ENCODE measurements around the gene ACLY. TPM values are rescaled to one million over a fixed set of nuclear protein-coding genes. Genes with fewer than 3 reads are reported as not detected.

ACLY gene
- total and polyA plus RNA-seq, 2 of the 13 experiments (the other 11 are each of a cell fraction or from before 2014, with no cell fraction given) = 111 to 218 TPM

DNA sequence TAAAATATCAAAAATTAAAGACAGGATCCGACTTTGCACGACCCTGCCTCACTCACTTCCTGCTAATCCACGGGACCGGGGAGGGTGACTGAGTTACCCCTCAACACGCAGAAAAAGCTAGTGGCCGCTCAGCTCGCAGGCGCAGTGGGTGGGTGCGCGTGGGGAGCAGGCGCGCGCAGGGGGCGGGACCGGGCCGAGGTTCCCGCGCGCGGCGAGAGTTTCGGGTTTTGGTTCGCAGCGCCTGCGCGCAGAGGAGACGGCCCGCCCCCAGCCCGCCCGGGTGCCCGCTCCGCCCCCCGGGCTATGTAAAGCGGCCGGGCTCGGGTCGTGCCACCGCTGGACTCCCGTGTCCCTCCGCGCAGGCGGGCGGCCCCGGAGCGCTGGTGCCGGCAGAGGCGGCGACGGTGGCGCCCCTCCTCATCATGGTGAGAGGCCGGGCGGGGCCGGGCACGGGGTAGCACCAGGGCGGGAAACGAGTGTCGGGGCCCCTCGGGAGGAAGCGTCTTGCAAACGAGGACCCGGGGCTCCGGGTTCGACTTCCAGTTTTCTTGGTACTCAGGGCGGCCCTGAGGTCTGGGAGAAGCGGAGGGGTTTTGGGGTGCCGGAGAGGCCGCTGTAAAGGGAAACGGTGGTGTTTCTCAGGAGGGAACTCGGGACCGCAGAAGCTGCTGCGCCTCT is 47.9 kb upstream of the ACLY start, which contains the start of gene CNP (continued):
- peak; percentile 73 for TF ChIP-seq MED1 (CRISPR knock-in tag; IDR thresholded peaks at IDR 0.05)
- TF ChIP-seq, protein P1, sequence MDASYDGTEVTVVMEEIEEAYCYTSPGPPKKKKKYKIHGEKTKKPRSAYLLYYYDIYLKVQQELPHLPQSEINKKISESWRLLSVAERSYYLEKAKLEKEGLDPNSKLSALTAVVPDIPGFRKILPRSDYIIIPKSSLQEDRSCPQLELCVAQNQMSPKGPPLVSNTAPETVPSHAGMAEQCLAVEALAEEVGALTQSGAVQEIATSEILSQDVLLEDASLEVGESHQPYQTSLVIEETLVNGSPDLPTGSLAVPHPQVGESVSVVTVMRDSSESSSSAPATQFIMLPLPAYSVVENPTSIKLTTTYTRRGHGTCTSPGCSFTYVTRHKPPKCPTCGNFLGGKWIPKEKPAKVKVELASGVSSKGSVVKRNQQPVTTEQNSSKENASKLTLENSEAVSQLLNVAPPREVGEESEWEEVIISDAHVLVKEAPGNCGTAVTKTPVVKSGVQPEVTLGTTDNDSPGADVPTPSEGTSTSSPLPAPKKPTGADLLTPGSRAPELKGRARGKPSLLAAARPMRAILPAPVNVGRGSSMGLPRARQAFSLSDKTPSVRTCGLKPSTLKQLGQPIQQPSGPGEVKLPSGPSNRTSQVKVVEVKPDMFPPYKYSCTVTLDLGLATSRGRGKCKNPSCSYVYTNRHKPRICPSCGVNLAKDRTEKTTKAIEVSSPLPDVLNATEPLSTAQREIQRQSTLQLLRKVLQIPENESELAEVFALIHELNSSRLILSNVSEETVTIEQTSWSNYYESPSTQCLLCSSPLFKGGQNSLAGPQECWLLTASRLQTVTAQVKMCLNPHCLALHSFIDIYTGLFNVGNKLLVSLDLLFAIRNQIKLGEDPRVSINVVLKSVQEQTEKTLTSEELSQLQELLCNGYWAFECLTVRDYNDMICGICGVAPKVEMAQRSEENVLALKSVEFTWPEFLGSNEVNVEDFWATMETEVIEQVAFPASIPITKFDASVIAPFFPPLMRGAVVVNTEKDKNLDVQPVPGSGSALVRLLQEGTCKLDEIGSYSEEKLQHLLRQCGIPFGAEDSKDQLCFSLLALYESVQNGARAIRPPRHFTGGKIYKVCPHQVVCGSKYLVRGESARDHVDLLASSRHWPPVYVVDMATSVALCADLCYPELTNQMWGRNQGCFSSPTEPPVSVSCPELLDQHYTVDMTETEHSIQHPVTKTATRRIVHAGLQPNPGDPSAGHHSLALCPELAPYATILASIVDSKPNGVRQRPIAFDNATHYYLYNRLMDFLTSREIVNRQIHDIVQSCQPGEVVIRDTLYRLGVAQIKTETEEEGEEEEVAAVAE (CRISPR knock-in tag; IDR thresholded peaks at IDR 0.05; ENCODE audit: borderline replicate concordance) = peak; percentile 41; the same call in 1 of the 2 replicates
- peak; percentile 76 for TF ChIP-seq ZNF883 (CRISPR knock-in tag; IDR thresholded peaks at IDR 0.05; ENCODE audit: not compliant biosample characterization)
- no peak for TF ChIP-seq MLLT10 (CRISPR knock-in tag; IDR thresholded peaks at IDR 0.05)
- TF ChIP-seq, protein P2, sequence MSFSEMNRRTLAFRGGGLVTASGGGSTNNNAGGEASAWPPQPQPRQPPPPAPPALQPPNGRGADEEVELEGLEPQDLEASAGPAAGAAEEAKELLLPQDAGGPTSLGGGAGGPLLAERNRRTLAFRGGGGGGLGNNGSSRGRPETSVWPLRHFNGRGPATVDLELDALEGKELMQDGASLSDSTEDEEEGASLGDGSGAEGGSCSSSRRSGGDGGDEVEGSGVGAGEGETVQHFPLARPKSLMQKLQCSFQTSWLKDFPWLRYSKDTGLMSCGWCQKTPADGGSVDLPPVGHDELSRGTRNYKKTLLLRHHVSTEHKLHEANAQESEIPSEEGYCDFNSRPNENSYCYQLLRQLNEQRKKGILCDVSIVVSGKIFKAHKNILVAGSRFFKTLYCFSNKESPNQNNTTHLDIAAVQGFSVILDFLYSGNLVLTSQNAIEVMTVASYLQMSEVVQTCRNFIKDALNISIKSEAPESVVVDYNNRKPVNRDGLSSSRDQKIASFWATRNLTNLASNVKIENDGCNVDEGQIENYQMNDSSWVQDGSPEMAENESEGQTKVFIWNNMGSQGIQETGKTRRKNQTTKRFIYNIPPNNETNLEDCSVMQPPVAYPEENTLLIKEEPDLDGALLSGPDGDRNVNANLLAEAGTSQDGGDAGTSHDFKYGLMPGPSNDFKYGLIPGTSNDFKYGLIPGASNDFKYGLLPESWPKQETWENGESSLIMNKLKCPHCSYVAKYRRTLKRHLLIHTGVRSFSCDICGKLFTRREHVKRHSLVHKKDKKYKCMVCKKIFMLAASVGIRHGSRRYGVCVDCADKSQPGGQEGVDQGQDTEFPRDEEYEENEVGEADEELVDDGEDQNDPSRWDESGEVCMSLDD (CRISPR knock-in tag; IDR thresholded peaks at IDR 0.05; ENCODE audit: borderline replicate concordance) = peak; percentile 40; the same call in 1 of the 2 replicates
- TF ChIP-seq, protein P3, sequence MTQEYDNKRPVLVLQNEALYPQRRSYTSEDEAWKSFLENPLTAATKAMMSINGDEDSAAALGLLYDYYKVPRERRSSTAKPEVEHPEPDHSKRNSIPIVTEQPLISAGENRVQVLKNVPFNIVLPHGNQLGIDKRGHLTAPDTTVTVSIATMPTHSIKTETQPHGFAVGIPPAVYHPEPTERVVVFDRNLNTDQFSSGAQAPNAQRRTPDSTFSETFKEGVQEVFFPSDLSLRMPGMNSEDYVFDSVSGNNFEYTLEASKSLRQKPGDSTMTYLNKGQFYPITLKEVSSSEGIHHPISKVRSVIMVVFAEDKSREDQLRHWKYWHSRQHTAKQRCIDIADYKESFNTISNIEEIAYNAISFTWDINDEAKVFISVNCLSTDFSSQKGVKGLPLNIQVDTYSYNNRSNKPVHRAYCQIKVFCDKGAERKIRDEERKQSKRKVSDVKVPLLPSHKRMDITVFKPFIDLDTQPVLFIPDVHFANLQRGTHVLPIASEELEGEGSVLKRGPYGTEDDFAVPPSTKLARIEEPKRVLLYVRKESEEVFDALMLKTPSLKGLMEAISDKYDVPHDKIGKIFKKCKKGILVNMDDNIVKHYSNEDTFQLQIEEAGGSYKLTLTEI (CRISPR knock-in tag; conservative IDR thresholded peaks at IDR 0.05) = no peak
- TF ChIP-seq, protein P4, sequence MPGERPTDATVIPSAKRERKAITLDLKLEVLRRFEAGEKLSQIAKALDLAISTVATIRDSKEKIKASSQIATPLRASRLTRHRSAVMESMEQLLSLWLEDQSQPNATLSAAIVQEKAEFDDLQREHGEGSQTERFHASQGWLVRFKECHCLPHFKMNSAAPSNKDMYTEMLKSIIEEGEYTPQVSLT (CRISPR knock-in tag; IDR thresholded peaks at IDR 0.05; ENCODE audit: borderline replicate concordance, low read depth) = peak; percentile 8; the same call in 1 of the 2 replicates
- TF ChIP-seq ISX (CRISPR knock-in tag; conservative IDR thresholded peaks at IDR 0.05) = peak; percentile 95
- TF ChIP-seq NFE2L2 (IDR thresholded peaks at IDR 0.05; ENCODE audit: low read length) = no peak
- TF ChIP-seq, protein P5, sequence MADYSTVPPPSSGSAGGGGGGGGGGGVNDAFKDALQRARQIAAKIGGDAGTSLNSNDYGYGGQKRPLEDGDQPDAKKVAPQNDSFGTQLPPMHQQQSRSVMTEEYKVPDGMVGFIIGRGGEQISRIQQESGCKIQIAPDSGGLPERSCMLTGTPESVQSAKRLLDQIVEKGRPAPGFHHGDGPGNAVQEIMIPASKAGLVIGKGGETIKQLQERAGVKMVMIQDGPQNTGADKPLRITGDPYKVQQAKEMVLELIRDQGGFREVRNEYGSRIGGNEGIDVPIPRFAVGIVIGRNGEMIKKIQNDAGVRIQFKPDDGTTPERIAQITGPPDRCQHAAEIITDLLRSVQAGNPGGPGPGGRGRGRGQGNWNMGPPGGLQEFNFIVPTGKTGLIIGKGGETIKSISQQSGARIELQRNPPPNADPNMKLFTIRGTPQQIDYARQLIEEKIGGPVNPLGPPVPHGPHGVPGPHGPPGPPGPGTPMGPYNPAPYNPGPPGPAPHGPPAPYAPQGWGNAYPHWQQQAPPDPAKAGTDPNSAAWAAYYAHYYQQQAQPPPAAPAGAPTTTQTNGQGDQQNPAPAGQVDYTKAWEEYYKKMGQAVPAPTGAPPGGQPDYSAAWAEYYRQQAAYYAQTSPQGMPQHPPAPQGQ (CRISPR knock-in tag; IDR thresholded peaks at IDR 0.05; ENCODE audit: borderline replicate concordance) = no peak
- TF ChIP-seq ZNF788 (CRISPR knock-in tag; IDR thresholded peaks at IDR 0.05; ENCODE audit: borderline replicate concordance) = peak; percentile 59; the same call in 1 of the 2 replicates
- TF ChIP-seq ZBTB20 (CRISPR knock-in tag; IDR thresholded peaks at IDR 0.05; ENCODE audit: borderline replicate concordance, low read depth) = no peak
- no peak for TF ChIP-seq RBM39 (IDR thresholded peaks at IDR 0.05; ENCODE audit: low read depth, low read length, poor library complexity, severe bottlenecking)
- TF ChIP-seq NR2F6 (IDR thresholded peaks at IDR 0.05) = no peak
- TF ChIP-seq NR2F6 (CRISPR knock-in tag; IDR thresholded peaks at IDR 0.05) = no peak; the same call in 1 of the 2 replicates
- TF ChIP-seq CBX5 (CRISPR knock-in tag; IDR thresholded peaks at IDR 0.05; ENCODE audit: borderline replicate concordance) = no peak
- no peak for TF ChIP-seq ZNF615 (CRISPR knock-in tag; IDR thresholded peaks at IDR 0.05; ENCODE audit: borderline replicate concordance)

Data from HepG2 (cell line).